Smooth muscle cell of the coronary artery (primary cell): ENCODE data around the gene BMP8A. TPM values are rescaled to one million over a fixed set of nuclear protein-coding genes. Genes with fewer than 3 reads are reported as not detected.

Experiments used
- total RNA-seq: library from RNA; depleted of rRNA; stranded (reverse); fragments of >200 nt; gene quantifications from 2 replicates; pipeline ENCODE4 v1.2.3, GENCODE V29; 2014; ENCODE audit warnings: low replicate concordance

Gene BMP8A
- total RNA-seq, result 0.08 and 0.47 TPM in 2 replicates

DNA sequence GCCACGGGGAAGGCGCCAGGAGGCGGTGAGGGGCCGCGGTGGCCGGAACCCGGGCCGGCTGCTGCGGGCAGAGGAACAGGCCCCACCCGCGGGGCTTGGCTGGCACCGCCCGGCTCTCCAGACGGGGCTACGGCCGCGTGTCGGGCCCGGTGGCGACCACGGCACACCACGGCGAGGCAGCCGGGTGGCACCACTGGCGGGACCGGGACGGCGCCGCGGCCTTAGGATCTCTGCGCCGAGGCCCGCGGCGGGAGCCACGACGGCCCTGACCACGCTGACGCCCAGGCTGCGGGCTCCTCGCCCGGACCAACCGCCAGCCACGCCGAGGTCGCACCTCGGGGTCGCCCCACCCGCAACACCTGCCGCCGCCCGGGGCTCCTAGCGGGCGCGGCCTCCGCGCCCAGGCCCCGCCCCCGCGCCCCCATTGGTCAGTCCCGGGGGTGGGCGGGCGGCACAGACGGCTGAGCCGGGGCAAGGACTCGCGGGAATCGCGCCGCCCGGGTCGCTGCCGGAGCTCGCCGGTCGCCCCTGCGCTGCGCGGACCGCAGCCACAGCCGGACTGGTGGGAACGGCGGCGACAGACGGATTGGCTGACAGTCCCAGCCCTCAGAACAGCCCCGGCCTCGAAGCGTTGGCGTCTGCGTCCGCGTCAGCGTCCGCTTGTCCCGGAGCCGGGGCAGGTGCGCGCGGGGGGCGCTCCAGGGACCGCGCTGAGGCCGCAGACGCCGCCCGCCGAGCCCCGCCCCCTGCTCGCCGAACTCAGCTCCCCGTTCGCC, at the start of gene BMP8A:
Gene BMP8A, plus strand, starts transcription at position 491 of the 776 bp plus-strand sequence. CDS start 356 bp downstream, outside the sequence.

Other genes with a start within 250 kb of the BMP8A start
- 199 and 204 TPM in 2 replicates for gene PABPC4, start 85.2 kb downstream of the BMP8A start, total RNA-seq
- 0.23 TPM in 2 replicates for gene HEYL, start 148.0 kb downstream of the BMP8A start, total RNA-seq
- gene NT5C1A, start 180.5 kb downstream of the BMP8A start, total RNA-seq, result not detected in 2 replicates
- not detected in 2 replicates for gene HPCAL4, start 199.8 kb downstream of the BMP8A start, total RNA-seq
- gene PPIE, start 247.2 kb downstream of the BMP8A start, total RNA-seq, result 37.8 and 41.7 TPM in 2 replicates